ENCODE data around the gene PCBD2.
A peak's percentile ranks its signal among the peaks of the same experiment; 100 is the strongest.
"Not testable (repeated sequence)": the region's sequence is repeated elsewhere in the genome, so short reads cannot be mapped to it uniquely, and the experiment has no call there.

Gene PCBD2

GRCh38 chr5:134906811-134907210 is 1.9 kb downstream of the PCBD2 start:
- DNase-seq (no peak), ATAC-seq (no peak)

GRCh38 chr5:134910752-134911151 is 5.8 kb downstream of the PCBD2 start:
- DNase-seq, ATAC-seq: not testable (repeated sequence)

GRCh38 chr5:134911285-134912206 is 6.6 kb downstream of the PCBD2 start:
- DNase-seq, result no peak
- ATAC-seq, result no peak

GRCh38 chr5:134913254-134913653 is 8.3 kb downstream of the PCBD2 start:
- ATAC-seq (no peak), DNase-seq (no peak)

GRCh38 chr5:134913795-134914194 is 8.9 kb downstream of the PCBD2 start:
- no peak for DNase-seq
- ATAC-seq, result peak; percentile 39

- DNase-seq, result peak; percentile 13
Measured at GRCh38 chr5:134917070-134917815, 12.3 kb downstream of the PCBD2 start.

GRCh38 chr5:134918861-134919260 is 13.9 kb downstream of the PCBD2 start:
- DNase-seq (no peak), ATAC-seq (no peak)

More at GRCh38 chr5:134917070-134917815, 12.3 kb downstream of the PCBD2 start:
- ATAC-seq, result no peak

GRCh38 chr5:134920848-134921575 is 16.1 kb downstream of the PCBD2 start:
- no peak for ATAC-seq
- DNase-seq, result no peak

- no peak for ATAC-seq
- DNase-seq, result no peak
Measured at GRCh38 chr5:134932508-134932907, 27.6 kb downstream of the PCBD2 start.

GRCh38 chr5:134934202-134934601 is 29.3 kb downstream of the PCBD2 start:
- DNase-seq (no peak), ATAC-seq (no peak)

- no peak for DNase-seq
- ATAC-seq, result no peak
Measured at GRCh38 chr5:134935711-134936602, 31.0 kb downstream of the PCBD2 start.

- no peak for DNase-seq
- no peak for ATAC-seq
Measured at GRCh38 chr5:134937526-134937925, 32.6 kb downstream of the PCBD2 start.

- ATAC-seq, result no peak
- DNase-seq, result no peak
Measured at GRCh38 chr5:134938030-134938429, 33.1 kb downstream of the PCBD2 start.

GRCh38 chr5:134939500-134939899 is 34.6 kb downstream of the PCBD2 start:
- ATAC-seq (no peak), DNase-seq (no peak)

GRCh38 chr5:134943547-134943946 is 38.6 kb downstream of the PCBD2 start:
- DNase-seq (no peak), ATAC-seq (no peak)

- no peak for ATAC-seq
- no peak for DNase-seq
Measured at GRCh38 chr5:134944630-134945029, 39.7 kb downstream of the PCBD2 start.

GRCh38 chr5:134945041-134945440 is 40.1 kb downstream of the PCBD2 start:
- DNase-seq (no peak), ATAC-seq (no peak)

- ATAC-seq (no peak), DNase-seq (no peak)
Measured at GRCh38 chr5:134948911-134949310, 44.0 kb downstream of the PCBD2 start.

- ATAC-seq (no peak), DNase-seq (no peak)
Measured at GRCh38 chr5:134949316-134949715, 44.4 kb downstream of the PCBD2 start.

GRCh38 chr5:134957920-134958608 is 53.1 kb downstream of the PCBD2 start:
- DNase-seq (no peak), ATAC-seq (no peak)

GRCh38 chr5:134958755-134959154 is 53.8 kb downstream of the PCBD2 start:
- DNase-seq (no peak), ATAC-seq (no peak)

Data from stimulated activated naive CD8-positive, alpha-beta T cell treated with anti-CD3 and anti-CD28 coated beads, Interleukin-15, Interleukin-2, amounts not matched to agents 100 U/mL and 50 U/mL, for 24 hours (primary cell).